Measurements from ENCODE around the gene RPL36AL. TPM values are rescaled to one million over a fixed set of nuclear protein-coding genes. Genes with fewer than 3 reads are reported as not detected.
A peak's percentile ranks its signal among the peaks of the same experiment; 100 is the strongest.

Gene RPL36AL
- total RNA-seq, 1 experiment from 2014 or later = 396 TPM

GRCh38 chr14:49581209-49582112 is 39.0 kb downstream of the RPL36AL start:
- Histone ChIP-seq H3K27ac (ENCODE audit: low read length) (no peak overlapping the region), H3K4me1 (ENCODE audit: low read length) (peaks cover 18% of the 10 kb centered on the region), H3K9ac (ENCODE audit: low read length) (no peak overlapping the region), H3K79me2 (ENCODE audit: low read length) (peaks cover 48% of the 10 kb centered on the region), H3K27me3 (ENCODE audit: low read length) (no peaks in the 10 kb centered on the region), H4K20me1 (ENCODE audit: insufficient read depth, low read depth, low read length) (peaks cover 44% of the 10 kb centered on the region), H3K9me3 (ENCODE audit: low read length) (no peaks in the 10 kb centered on the region), H3K36me3 (ENCODE audit: insufficient read depth, low read length) (peaks cover 43% of the 10 kb centered on the region), H2AFZ (ENCODE audit: low read length) (no peak overlapping the region), H3K4me3 (ENCODE audit: low read length) (no peak overlapping the region), H3K9me2 (replicated peaks; ENCODE audit: insufficient read depth, low read length) (no peaks in the 10 kb centered on the region), H3K4me2 (ENCODE audit: low read depth, low read length, poor library complexity, severe bottlenecking) (no peak overlapping the region)
- peak; percentile 67 for DNase-seq

GRCh38 chr14:49579841-49580240 is 40.6 kb downstream of the RPL36AL start:
- H3K9ac ChIP-seq (ENCODE audit: low read length) = no peak overlapping the region
- no peaks in the 10 kb centered on the region for H3K9me2 ChIP-seq (replicated peaks; ENCODE audit: insufficient read depth, low read length)
- peaks cover 13% of the 10 kb centered on the region for H3K4me1 ChIP-seq (ENCODE audit: low read length)
- no peaks in the 10 kb centered on the region for H3K27me3 ChIP-seq (ENCODE audit: low read length)
- H3K79me2 ChIP-seq (ENCODE audit: low read length) = peaks cover 34% of the 10 kb centered on the region
- no peak overlapping the region for H3K4me3 ChIP-seq (ENCODE audit: low read length)
- H3K36me3 ChIP-seq (ENCODE audit: insufficient read depth, low read length) = peaks cover 33% of the 10 kb centered on the region
- H2AFZ ChIP-seq (ENCODE audit: low read length) = no peak overlapping the region
- no peak for DNase-seq
- no peaks in the 10 kb centered on the region for H3K9me3 ChIP-seq (ENCODE audit: low read length)
- peaks cover 34% of the 10 kb centered on the region for H4K20me1 ChIP-seq (ENCODE audit: insufficient read depth, low read depth, low read length)
- no peak overlapping the region for H3K4me2 ChIP-seq (ENCODE audit: low read depth, low read length, poor library complexity, severe bottlenecking)
- H3K27ac ChIP-seq (ENCODE audit: low read length) = no peak overlapping the region

GRCh38 chr14:49578141-49578540 is 42.3 kb downstream of the RPL36AL start:
- H2AFZ ChIP-seq (ENCODE audit: low read length) = no peak overlapping the region
- H3K36me3 ChIP-seq (ENCODE audit: insufficient read depth, low read length) = peaks cover 16% of the 10 kb centered on the region
- peaks cover 17% of the 10 kb centered on the region for H3K79me2 ChIP-seq (ENCODE audit: low read length)
- DNase-seq = no peak
- H4K20me1 ChIP-seq (ENCODE audit: insufficient read depth, low read depth, low read length) = peaks cover 18% of the 10 kb centered on the region
- no peak overlapping the region for H3K4me3 ChIP-seq (ENCODE audit: low read length)
- no peaks in the 10 kb centered on the region for H3K9me2 ChIP-seq (replicated peaks; ENCODE audit: insufficient read depth, low read length)
- H3K9ac ChIP-seq (ENCODE audit: low read length) = no peak overlapping the region
- H3K27me3 ChIP-seq (ENCODE audit: low read length) = no peaks in the 10 kb centered on the region
- H3K9me3 ChIP-seq (ENCODE audit: low read length) = no peaks in the 10 kb centered on the region
- H3K4me1 ChIP-seq (ENCODE audit: low read length) = no peaks in the 10 kb centered on the region; the same call in 1 of the 2 replicates
- no peak overlapping the region for H3K27ac ChIP-seq (ENCODE audit: low read length)
- H3K4me2 ChIP-seq (ENCODE audit: low read depth, low read length, poor library complexity, severe bottlenecking) = no peak overlapping the region

GRCh38 chr14:49574038-49574437 is 46.4 kb downstream of the RPL36AL start:
- peaks cover 3% of the 10 kb centered on the region; the same call in 1 of the 2 replicates for H4K20me1 ChIP-seq (ENCODE audit: insufficient read depth, low read depth, low read length)
- H3K9me3 ChIP-seq (ENCODE audit: low read length) = no peaks in the 10 kb centered on the region
- no peak for DNase-seq
- H3K9ac ChIP-seq (ENCODE audit: low read length) = no peak overlapping the region
- H3K4me1 ChIP-seq (ENCODE audit: low read length) = no peaks in the 10 kb centered on the region
- H3K4me2 ChIP-seq (ENCODE audit: low read depth, low read length, poor library complexity, severe bottlenecking) = no peak overlapping the region
- no peaks in the 10 kb centered on the region for H3K79me2 ChIP-seq (ENCODE audit: low read length)
- H3K36me3 ChIP-seq (ENCODE audit: insufficient read depth, low read length) = peaks cover 8% of the 10 kb centered on the region
- H3K9me2 ChIP-seq (replicated peaks; ENCODE audit: insufficient read depth, low read length) = no peaks in the 10 kb centered on the region
- no peak overlapping the region for H3K27ac ChIP-seq (ENCODE audit: low read length)
- no peak overlapping the region for H3K4me3 ChIP-seq (ENCODE audit: low read length)
- no peak overlapping the region for H2AFZ ChIP-seq (ENCODE audit: low read length)
- no peaks in the 10 kb centered on the region for H3K27me3 ChIP-seq (ENCODE audit: low read length)

- no peak overlapping the region for H3K4me3 ChIP-seq (ENCODE audit: low read length)
- H3K79me2 ChIP-seq (ENCODE audit: low read length) = no peaks in the 10 kb centered on the region
- no peak overlapping the region for H3K27ac ChIP-seq (ENCODE audit: low read length)
- no peak for DNase-seq
- no peaks in the 10 kb centered on the region for H3K9me3 ChIP-seq (ENCODE audit: low read length)
- no peak overlapping the region for H3K9ac ChIP-seq (ENCODE audit: low read length)
- H3K27me3 ChIP-seq (ENCODE audit: low read length) = no peaks in the 10 kb centered on the region
- no peaks in the 10 kb centered on the region for H4K20me1 ChIP-seq (ENCODE audit: insufficient read depth, low read depth, low read length)
- H3K4me1 ChIP-seq (ENCODE audit: low read length) = no peaks in the 10 kb centered on the region
- H3K36me3 ChIP-seq (ENCODE audit: insufficient read depth, low read length) = no peaks in the 10 kb centered on the region
- no peaks in the 10 kb centered on the region for H3K9me2 ChIP-seq (replicated peaks; ENCODE audit: insufficient read depth, low read length)
- no peak overlapping the region for H2AFZ ChIP-seq (ENCODE audit: low read length)
- no peak overlapping the region for H3K4me2 ChIP-seq (ENCODE audit: low read depth, low read length, poor library complexity, severe bottlenecking)
Observed at GRCh38 chr14:49569281-49569680, 51.1 kb downstream of the RPL36AL start.

Small RNA genes within 50 kb of the gene (small RNA-seq; reads per million reads assigned to genes)
- gene AL139099.3 (not detected), gene AL139099.4 (not detected), gene RF00019 (not detected)

Other genes starting within 250 kb of the RPL36AL start
- 4,193 and 11,491 TPM in 2 replicates for gene RPS29, start 34.2 kb downstream of the RPL36AL start, total RNA-seq (2014; rRNA removed; shearing (Covaris generic); ENCODE audit: low replicate concordance)
- gene LRR1, start 21.7 kb downstream of the RPL36AL start, total RNA-seq (2014; rRNA removed; shearing (Covaris generic); ENCODE audit: low replicate concordance) = 62.1 and 75.1 TPM in 2 replicates
- 74.0 and 82.5 TPM in 2 replicates for gene MGAT2, start 173 bp upstream of the RPL36AL start, total RNA-seq (2014; rRNA removed; shearing (Covaris generic); ENCODE audit: low replicate concordance)
- gene DNAAF2, start 14.6 kb upstream of the RPL36AL start, total RNA-seq (2014; rRNA removed; shearing (Covaris generic); ENCODE audit: low replicate concordance) = 23.1 and 29.7 TPM in 2 replicates
- 21.0 and 51.0 TPM in 2 replicates for gene POLE2, start 67.6 kb upstream of the RPL36AL start, total RNA-seq (2014; rRNA removed; shearing (Covaris generic); ENCODE audit: low replicate concordance)
- gene KLHDC1, start 72.5 kb upstream of the RPL36AL start, total RNA-seq (2014; rRNA removed; shearing (Covaris generic); ENCODE audit: low replicate concordance) = 1.5 and 1.7 TPM in 2 replicates
- gene KLHDC2, start 147.5 kb upstream of the RPL36AL start, total RNA-seq (2014; rRNA removed; shearing (Covaris generic); ENCODE audit: low replicate concordance) = 148 and 167 TPM in 2 replicates
- gene NEMF, start 232.2 kb upstream of the RPL36AL start, total RNA-seq (2014; rRNA removed; shearing (Covaris generic); ENCODE audit: low replicate concordance) = 66.7 and 160 TPM in 2 replicates

Measured in Karpas-422 (cell line).